ENCODE results near the gene RNU1-1.
"Not testable (repeated sequence)": the region's sequence is repeated elsewhere in the genome, so short reads cannot be mapped to it uniquely, and the experiment has no call there.

DNA sequence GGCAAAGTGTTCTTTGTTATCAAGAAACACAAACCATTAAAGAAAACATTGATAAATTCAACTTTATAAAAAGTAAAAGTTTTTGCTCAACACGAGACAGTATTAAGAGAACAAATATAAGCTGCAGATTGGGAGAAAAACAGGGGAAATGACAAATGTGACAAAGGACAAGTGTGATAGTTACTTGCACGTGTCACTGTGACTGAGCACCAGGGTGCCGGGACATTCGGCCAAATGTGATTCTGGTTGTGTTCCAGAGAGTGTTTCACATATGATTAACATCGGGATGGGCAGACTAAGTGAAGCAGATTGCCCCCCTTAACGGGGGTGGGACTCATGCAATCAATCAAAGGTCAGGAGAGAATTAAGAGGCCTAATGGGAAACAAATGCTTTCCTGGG is 46.4 kb upstream of the RNU1-1 start:
- TF ChIP-seq, protein P1, sequence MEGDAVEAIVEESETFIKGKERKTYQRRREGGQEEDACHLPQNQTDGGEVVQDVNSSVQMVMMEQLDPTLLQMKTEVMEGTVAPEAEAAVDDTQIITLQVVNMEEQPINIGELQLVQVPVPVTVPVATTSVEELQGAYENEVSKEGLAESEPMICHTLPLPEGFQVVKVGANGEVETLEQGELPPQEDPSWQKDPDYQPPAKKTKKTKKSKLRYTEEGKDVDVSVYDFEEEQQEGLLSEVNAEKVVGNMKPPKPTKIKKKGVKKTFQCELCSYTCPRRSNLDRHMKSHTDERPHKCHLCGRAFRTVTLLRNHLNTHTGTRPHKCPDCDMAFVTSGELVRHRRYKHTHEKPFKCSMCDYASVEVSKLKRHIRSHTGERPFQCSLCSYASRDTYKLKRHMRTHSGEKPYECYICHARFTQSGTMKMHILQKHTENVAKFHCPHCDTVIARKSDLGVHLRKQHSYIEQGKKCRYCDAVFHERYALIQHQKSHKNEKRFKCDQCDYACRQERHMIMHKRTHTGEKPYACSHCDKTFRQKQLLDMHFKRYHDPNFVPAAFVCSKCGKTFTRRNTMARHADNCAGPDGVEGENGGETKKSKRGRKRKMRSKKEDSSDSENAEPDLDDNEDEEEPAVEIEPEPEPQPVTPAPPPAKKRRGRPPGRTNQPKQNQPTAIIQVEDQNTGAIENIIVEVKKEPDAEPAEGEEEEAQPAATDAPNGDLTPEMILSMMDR (IDR thresholded peaks at IDR 0.05), result not testable (repeated sequence)
- not testable (repeated sequence) for TF ChIP-seq POLR2A, EP300 (IDR thresholded peaks at IDR 0.05)
